Esophagus muscularis mucosa (tissue), 4 donors: Measurements from ENCODE around the gene CEPT1. TPM values are rescaled to one million over a fixed set of nuclear protein-coding genes. Genes with fewer than 3 reads are reported as not detected.

ENCODE experiments used
- DNase-seq: peaks from one replicate; pipeline ENCODE4 v3.0.0-alpha.2; 2017; ENCODE audit errors: extremely low spot score
- H3K27ac ChIP-seq, 4 donors: fragments of 200-600 bp; sonication (generic); replicated peaks in 1 of 4; 1 replicate in 3 of 4; 2 replicates in 1 of 4; pipeline ENCODE4 v1.5.1; 2016 to 2019; ENCODE audit warnings: mild to moderate bottlenecking in 1 of 4
- H3K27me3 ChIP-seq, 4 donors: fragments of 200-600 bp; sonication (generic); one replicate each; pipeline versions ENCODE4 v1.5.1 to v1.6.0; 2016 to 2019
- H3K36me3 ChIP-seq, 4 donors: fragments of 200-600 bp; sonication (generic); one replicate each; pipeline ENCODE4 v1.5.1; 2016 to 2019
- H3K4me1 ChIP-seq, 4 donors: fragments of 200-600 bp; sonication (generic); one replicate each; pipeline ENCODE4 v1.5.1; 2016 to 2019
- H3K4me3 ChIP-seq, 4 donors: fragments of 200-600 bp; sonication (generic); 1 replicate in 2 of 4; 2 replicates in 2 of 4; pipeline ENCODE4 v1.5.1; 2016 to 2019; ENCODE audit warnings: mild to moderate bottlenecking in 4 of 4, moderate library complexity in 1 of 4
- H3K9me3 ChIP-seq, 4 donors: fragments of 200-600 bp; sonication (generic); 1 replicate in 3 of 4; 2 replicates in 1 of 4; pipeline ENCODE4 v1.5.1; 2016 to 2019
- CTCF ChIP-seq, 3 experiments: fragments of 200-600 bp in 2 of 3; fragments of 450-650 bp in 1 of 3; sonication (generic) in 2 of 3; IDR thresholded peaks; one replicate each; pipeline ENCODE4 v1.5.1; 2017 to 2019; ENCODE audit warnings: antibody characterized with exemption in 3 of 3, mild to moderate bottlenecking in 2 of 3, moderate library complexity in 1 of 3
- EP300 ChIP-seq: sonication (generic); formaldehyde crosslinking; IDR thresholded peaks from one replicate; pipeline ENCODE4 v1.6.1; 2017; ENCODE audit warnings: antibody characterized with exemption
- POLR2A ChIP-seq: fragments of 450-650 bp; IDR thresholded peaks from one replicate; pipeline ENCODE4 v1.6.1; 2017; ENCODE audit warnings: antibody characterized with exemption, moderate library complexity, mild to moderate bottlenecking, low read depth
- POLR2AphosphoS5 ChIP-seq, 2 donors: sonication (generic); formaldehyde crosslinking; IDR thresholded peaks; one replicate each; pipeline ENCODE4 v1.6.1; 2017; ENCODE audit warnings: antibody characterized with exemption in 2 of 2
- WGBS: methylation state at CpG from one replicate; pipeline ENCODE4 v1.1.5; 2018; 5-methylcytosine and 5-hydroxymethylcytosine counted together
- intact Hi-C: fragments of 100-400 bp; cut with DNase I; formaldehyde crosslinking; loops from one replicate; pipeline ENCODE4 v1.15.1; 2023
- small RNA-seq, 3 donors: library from RNA; depleted of rRNA; stranded (forward); fragments of <200 nt; gene quantifications; one replicate each; pipeline ENCODE3, GENCODE V24; 2016
- total RNA-seq, 4 donors: library from RNA; depleted of rRNA; stranded (reverse); fragments of >200 nt; gene quantifications; one replicate each; pipeline versions ENCODE4 v1.1.0 to v1.2.1, GENCODE V29; 2016

The CEPT1 gene
- total RNA-seq, 4 donors from 2014 or later = 20.2 to 27.0 (median 23.7) TPM

GRCh38 chr1:111232134-111232533 is 92.1 kb downstream of the CEPT1 start:
- Histone ChIP-seq H3K9me3 (no peaks in the 10 kb centered on the region), H3K4me1 (peaks cover 0 to 16% (median 3%) of the 10 kb centered on the region in 4 donors), H3K36me3 (no peaks in the 10 kb centered on the region), H3K27ac (no peak overlapping the region), H3K27me3 (peaks cover 0 to 8% (median 0%) of the 10 kb centered on the region in 4 donors), H3K4me3 (no peak overlapping the region)
- no peak for DNase-seq
- intact Hi-C loops = no loop called here
- TF ChIP-seq POLR2A (no peak), CTCF (IDR thresholded peaks at IDR 0.05) (no peak), EP300 (no peak), POLR2AphosphoS5 (IDR thresholded peaks at IDR 0.05) (no peak)
- 92% methylated on average over 3 of the region's 3 CpGs for WGBS

GRCh38 chr1:111234258-111234657 is 94.2 kb downstream of the CEPT1 start:
- DNase-seq = no peak
- no peaks in the 10 kb centered on the region for H3K36me3 ChIP-seq
- H3K4me1 ChIP-seq = no peaks in the 10 kb centered on the region
- H3K27me3 ChIP-seq = peaks cover 0 to 8% (median 0%) of the 10 kb centered on the region in 4 donors
- H3K9me3 ChIP-seq = no peaks in the 10 kb centered on the region
- WGBS = 87% methylated on average over 4 of the region's 4 CpGs
- H3K4me3 ChIP-seq = no peak overlapping the region
- no peak for TF ChIP-seq CTCF (IDR thresholded peaks at IDR 0.05)
- no peak for TF ChIP-seq POLR2A
- no peak for TF ChIP-seq POLR2AphosphoS5 (IDR thresholded peaks at IDR 0.05)
- no peak for TF ChIP-seq EP300
- intact Hi-C loops = no loop called here
- H3K27ac ChIP-seq = no peak overlapping the region

Small RNAs within 50 kb of the gene (small RNA-seq; reads per million reads assigned to genes)
- gene AL355816.1 = 0 reads per million in 3 donors

Other genes with a start within 250 kb of the CEPT1 start
- gene LRIF1, start 176.3 kb upstream of the CEPT1 start, total RNA-seq = 1 to 10 TPM; 4.5 to 8.3 (median 6.6) TPM
- gene DRAM2, start 130 bp upstream of the CEPT1 start, total RNA-seq = 10 to 100 TPM; 28.7 to 31.6 (median 30.0) TPM
- gene DENND2D, start 60.4 kb downstream of the CEPT1 start, total RNA-seq = 10 to 100 TPM in 1 of 4 donors, 1 to 10 TPM in 3; 4.0 to 13.8 (median 5.2) TPM
- gene CHI3L2, start 87.5 kb downstream of the CEPT1 start, total RNA-seq = 1 to 10 TPM in 2 of 4 donors, not detected in 2; 1.7 to 5.4 TPM
- gene CHIA, start 150.6 kb downstream of the CEPT1 start, total RNA-seq = not detected